ENCODE measurements around the gene NUP214. TPM values are rescaled to one million over a fixed set of nuclear protein-coding genes. Genes with fewer than 3 reads are reported as not detected.

NUP214 gene
- total RNA-seq, 1 experiment from 2014 or later: 34.9 TPM

DNA sequence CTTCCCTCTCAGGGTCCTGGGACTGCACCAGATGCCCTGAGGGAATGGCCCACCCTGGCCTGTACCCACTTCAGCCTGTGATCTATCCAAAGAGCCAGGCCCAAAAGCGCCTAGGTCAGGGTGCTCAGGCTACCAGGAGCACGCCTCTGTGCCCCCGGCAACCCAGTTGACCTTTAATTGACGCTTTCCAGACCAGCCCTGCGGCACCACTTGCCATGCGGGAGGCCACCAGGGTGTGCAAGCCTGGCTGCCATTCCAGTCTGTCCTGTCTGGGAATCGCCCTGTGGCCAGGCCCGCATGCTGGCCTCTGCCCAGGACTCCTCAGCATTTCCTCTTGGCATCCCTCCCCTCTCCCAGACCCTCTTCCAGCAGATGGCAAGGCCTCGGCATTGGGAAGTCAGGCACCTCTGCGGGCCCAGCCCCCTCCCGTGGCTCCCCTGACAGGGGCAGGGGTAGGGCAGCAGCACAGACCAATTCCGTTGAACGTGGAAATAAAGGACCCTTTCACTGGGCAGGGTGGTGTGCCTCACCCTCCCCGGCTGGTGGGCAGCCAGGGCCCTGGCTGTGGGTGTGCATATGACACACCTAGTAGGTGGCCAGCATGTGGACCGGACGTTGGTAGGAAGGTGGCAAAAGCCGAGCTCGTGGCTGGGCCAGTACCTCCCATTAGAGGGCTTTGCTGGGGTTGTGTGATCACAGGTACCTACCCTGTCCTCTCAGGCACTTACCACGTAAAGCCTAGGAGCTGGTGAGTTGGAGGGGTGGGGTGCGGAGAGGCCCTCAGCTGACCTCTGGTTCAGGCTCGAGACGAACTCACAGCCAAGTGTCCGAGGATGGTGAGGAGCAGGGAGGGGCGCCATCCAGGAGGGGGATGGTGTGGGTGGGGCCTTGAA, 32.6 kb upstream of the NUP214 start:
- no peaks in the 10 kb centered on the region; the same call in 1 of the 2 replicates for H3K36me3 ChIP-seq (ENCODE audit: control insufficient read depth, insufficient read depth, low read length)
- no TSS peak for BruUV-seq (replicated peaks)
- in situ Hi-C loops (cut with HindIII; ENCODE audit: low pct_unique_long_range_greater_than_20kb, low sequenced_read_pairs) (no loop called here), intact Hi-C loops (cut with micrococcal nuclease; ENCODE audit: unreplicated experiment) (no loop called here)
- no peaks in the 10 kb centered on the region for H3K9me3 ChIP-seq (ENCODE audit: control insufficient read depth, insufficient read depth, low read depth, low read length)
- 0 out of 2 replicates have a peak, but pooled peaks cover 5% of the 10 kb centered on the region for H3K4me1 ChIP-seq (ENCODE audit: control insufficient read depth, insufficient read depth, low read length)
- CTCF ChIA-PET: interaction anchor here (0.7 kb wide), 2 partner anchors 17 to 159 kb away, joined by 3 to 4 read pairs; no protein-coding TSS in a partner anchor
- no peaks in the 10 kb centered on the region for H3K27me3 ChIP-seq (ENCODE audit: control insufficient read depth, insufficient read depth, low read length)
- TF ChIP-seq TCF7L2 (IDR thresholded peaks at IDR 0.05; ENCODE audit: low read depth, low read length) (no peak), REST (IDR thresholded peaks at IDR 0.05; ENCODE audit: insufficient read depth in 1 of 2, low read depth in 2 of 2, low read length in 1 of 2) (no peak), SIN3A (IDR thresholded peaks at IDR 0.05; ENCODE audit: borderline replicate concordance, insufficient read depth, low read depth, low read length) (no peak)
- DNase-seq (ENCODE audit: low read depth, low spot score) (no peak), ATAC-seq (no peak)
- no peak overlapping the region for H3K27ac ChIP-seq (ENCODE audit: low read length)
- H3K4me3 ChIP-seq (ENCODE audit: low read depth in 2 of 2, low read length in 2 of 2): no peak overlapping the region
- POLR2A ChIA-PET: no interaction called here

- no peak overlapping the region for H3K4me3 ChIP-seq (ENCODE audit: low read depth in 2 of 2, low read length in 2 of 2)
- intact Hi-C loops (cut with micrococcal nuclease; ENCODE audit: unreplicated experiment) (no loop called here), in situ Hi-C loops (cut with HindIII; ENCODE audit: low pct_unique_long_range_greater_than_20kb, low sequenced_read_pairs) (no loop called here)
- no peak overlapping the region for H3K27ac ChIP-seq (ENCODE audit: low read length)
- POLR2A ChIA-PET: no interaction called here
- no peaks in the 10 kb centered on the region for H3K9me3 ChIP-seq (ENCODE audit: control insufficient read depth, insufficient read depth, low read depth, low read length)
- H3K36me3 ChIP-seq (ENCODE audit: control insufficient read depth, insufficient read depth, low read length): no peaks in the 10 kb centered on the region; the same call in 1 of the 2 replicates
- H3K27me3 ChIP-seq (ENCODE audit: control insufficient read depth, insufficient read depth, low read length): no peaks in the 10 kb centered on the region
- CTCF ChIA-PET: no interaction called here
- ATAC-seq (no peak), DNase-seq (ENCODE audit: low read depth, low spot score) (no peak)
- 0 out of 2 replicates have a peak, but pooled peaks cover 5% of the 10 kb centered on the region for H3K4me1 ChIP-seq (ENCODE audit: control insufficient read depth, insufficient read depth, low read length)
- no TSS peak for BruUV-seq (replicated peaks)
- TF ChIP-seq CTCF (IDR thresholded peaks at IDR 0.05) (no peak), POLR2AphosphoS5 (IDR thresholded peaks at IDR 0.05; ENCODE audit: low read depth, low read length) (no peak), SIN3A (IDR thresholded peaks at IDR 0.05; ENCODE audit: borderline replicate concordance, insufficient read depth, low read depth, low read length) (no peak), TCF7L2 (IDR thresholded peaks at IDR 0.05; ENCODE audit: low read depth, low read length) (no peak), REST (IDR thresholded peaks at IDR 0.05; ENCODE audit: insufficient read depth in 1 of 2, low read depth in 2 of 2, low read length in 1 of 2) (no peak)
Measured at GRCh38 chr9:131094015-131094414, 31.4 kb upstream of the NUP214 start.

All from Panc1 (cell line).